Measurements from ENCODE around the gene CCNF.
A peak's percentile ranks its signal among the peaks of the same experiment; 100 is the strongest.
"Not testable (repeated sequence)": the region's sequence is repeated elsewhere in the genome, so short reads cannot be mapped to it uniquely, and the experiment has no call there.

CCNF gene

DNA sequence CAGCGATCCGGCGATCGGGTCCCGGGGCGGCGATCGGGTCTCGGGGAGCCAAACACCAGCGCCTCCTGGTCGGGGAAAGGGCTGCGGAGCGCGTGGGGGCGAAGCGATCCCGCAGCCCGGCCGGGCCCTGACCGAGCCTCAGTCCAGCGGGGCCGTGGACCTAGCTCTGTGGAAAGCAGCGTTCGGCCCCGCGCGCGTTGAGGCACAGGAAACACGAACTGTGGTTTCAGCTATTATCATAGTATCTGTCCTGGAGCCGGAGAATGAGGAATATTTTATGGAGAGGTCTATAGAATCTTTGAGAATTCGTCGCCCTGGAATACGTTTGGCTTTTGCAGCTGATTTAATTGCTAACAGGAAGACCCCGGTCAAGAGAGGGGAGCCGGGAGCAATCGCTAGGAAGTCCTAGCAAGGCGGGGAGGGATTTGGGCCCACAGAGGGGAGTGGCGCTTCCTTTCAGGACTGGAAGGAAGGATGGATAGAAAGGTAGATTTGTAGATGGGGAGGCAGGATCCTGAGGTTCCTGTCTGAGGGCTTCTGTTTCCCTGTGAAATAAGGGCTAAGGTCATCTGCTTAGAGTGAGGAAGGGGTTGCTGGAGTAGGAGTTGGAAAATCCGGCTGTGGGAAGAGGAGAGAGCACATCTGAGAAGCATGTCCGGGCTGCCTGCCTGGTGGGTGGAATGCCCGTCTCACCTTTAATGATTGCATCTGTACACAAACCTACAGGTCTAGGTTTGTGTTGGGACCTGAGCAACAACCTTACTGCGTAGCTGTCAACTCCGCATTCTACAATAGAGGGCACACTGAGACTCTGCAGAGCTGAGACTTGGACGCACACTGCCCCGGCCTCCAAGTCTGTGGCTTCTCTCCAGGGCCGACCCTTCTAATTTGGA is 770 bp downstream of the CCNF start:
- DNase-seq: peak in 1 of 2 experiments; percentile 23

DNA sequence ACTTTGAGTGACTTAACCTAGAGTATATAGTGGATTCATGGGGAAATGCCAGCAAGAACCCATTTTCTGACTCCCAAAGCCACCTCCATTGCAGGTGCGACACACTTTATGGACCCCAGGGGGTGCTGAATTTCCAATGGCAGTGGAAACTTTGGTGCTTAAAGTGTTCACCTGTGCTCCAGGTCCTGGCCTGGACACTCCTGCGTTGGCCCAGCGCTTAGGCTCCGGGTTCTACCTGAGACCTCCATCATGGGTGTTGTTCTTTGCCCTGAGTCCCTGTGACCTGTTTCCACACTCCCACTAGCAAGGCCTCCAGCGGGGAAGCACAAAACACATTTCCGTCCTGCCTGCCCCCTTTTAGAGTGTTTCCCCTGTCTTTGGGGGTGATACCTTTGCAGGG is 3.0 kb downstream of the CCNF start:
- DNase-seq: no peak

DNA sequence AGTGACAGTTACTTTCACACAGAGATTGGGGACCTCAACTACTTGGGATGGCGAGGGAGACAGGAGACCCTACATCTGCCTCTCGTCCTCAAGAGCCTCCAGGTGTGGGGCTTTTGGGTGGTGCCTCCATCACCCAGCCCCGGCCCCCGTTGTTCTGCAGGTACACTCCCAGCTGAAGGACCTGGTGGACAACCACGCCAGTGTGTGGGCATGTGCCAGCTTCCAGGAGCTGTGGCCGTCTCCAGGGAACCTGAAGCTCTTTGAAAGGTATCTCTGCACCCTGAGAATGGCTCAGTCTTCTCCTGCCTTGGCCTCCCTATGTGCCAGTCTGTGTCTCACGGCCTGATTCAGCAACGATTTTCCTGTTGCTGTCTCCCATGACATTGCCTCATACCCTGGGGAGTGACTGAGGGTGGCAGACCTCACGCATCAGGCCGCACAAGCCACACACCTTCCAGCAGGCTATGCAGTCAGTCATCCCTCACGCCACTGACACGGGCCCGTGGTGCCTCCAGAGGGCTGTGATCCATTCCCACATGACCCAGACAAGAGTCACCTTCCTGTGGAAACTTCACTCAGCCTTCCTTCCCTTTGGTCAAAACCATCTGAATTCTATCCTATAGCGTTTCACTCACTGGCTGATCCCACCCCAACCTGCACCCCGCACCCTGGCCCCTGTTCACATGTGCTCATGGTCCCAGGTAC is 3.7 kb downstream of the CCNF start:
- DNase-seq: no peak

DNA sequence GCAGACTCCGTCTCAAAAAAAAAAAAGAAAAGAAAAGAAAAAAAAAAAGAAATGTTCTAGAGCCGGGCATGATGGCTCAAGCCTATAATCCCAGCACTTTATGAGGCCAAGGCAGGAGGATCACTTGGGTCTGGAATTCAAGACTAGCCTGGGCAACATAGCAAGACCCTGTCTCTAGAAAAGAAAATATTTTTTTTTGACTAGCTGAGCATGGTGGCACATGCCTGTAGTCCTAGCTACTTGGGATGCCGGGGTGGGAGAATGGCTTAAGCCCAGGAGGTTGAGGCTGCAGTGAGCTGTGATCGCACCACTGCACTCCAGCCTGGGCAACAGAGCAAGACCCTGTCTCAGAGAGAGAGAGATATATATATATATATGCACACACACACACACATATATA is 6.0 kb downstream of the CCNF start:
- DNase-seq: not testable (repeated sequence)

DNA sequence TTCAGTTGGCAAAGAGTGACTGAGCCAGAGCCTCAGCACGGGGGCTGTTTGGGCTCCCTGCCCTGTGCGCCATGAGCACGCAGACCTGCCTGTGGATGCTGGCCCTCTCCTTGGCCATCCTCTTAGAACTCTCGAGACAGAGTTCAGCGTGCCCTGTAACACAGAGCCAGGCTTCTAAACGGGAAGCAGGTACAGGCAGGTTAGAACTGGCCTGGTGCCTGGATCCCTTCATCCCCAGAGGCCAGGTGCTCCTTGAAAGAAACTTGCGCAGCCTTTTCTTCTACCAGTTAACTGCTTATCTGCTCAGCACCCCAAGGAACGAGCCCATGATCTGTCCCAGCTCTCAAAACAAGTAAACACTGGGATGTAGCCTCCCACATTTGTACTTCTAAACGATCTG is 6.9 kb downstream of the CCNF start:
- no peak for DNase-seq

DNA sequence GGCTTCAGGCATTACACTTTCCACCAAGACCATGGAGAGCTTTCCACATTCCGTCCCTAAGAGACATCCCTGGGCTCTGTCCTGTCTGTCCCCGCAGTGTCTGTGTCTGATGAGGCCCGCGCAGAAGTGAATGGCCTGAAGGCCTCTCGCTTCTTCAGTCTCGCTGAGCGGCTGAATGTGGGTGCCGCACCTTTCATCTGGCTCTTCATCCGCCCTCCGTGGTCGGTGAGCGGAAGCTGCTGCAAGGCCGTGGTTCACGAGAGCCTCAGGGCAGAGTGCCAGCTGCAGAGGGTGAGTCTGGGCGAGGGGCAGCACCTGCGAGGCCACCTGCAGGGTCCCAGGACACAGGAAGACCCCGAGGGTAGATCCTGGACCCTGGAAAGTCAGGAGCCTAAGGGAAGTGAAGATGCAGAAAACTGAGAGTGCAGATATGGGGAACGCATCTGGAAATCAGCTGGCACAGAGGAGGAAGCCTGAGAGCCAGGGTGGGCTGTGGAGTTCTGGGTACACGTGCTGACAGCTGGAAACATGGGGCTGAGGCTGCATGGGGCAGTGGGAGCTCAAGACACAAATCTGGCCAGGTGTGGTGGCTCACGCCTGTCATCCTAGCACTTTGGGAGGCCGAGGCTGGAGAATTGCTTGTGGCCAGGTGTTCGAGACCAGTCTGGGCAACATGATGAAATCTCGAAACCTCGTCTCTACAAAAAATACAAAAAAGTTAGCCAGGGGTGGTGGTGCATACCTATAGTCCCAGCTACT is 8.0 kb downstream of the CCNF start:
- no peak for DNase-seq

DNA sequence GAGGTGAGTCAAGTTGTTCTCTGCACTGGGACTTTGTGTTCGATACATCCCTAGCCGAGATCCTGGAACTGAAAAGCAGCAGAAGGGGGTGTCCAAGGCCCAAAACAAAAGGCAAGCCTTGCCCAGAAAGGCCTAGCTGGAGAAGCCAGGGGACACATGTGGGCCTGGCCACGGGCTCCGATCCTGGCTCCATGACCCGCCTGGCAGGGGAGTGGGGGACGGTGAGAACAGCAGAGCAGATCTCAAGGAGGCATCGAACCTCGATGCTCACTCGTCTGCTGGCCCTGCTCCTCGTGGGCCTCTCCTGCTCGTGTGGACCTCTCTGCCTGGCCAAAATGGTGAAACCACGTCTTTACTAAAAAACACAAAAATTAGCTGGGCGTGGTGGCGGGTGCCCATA is 8.9 kb downstream of the CCNF start:
- no peak for DNase-seq

DNA sequence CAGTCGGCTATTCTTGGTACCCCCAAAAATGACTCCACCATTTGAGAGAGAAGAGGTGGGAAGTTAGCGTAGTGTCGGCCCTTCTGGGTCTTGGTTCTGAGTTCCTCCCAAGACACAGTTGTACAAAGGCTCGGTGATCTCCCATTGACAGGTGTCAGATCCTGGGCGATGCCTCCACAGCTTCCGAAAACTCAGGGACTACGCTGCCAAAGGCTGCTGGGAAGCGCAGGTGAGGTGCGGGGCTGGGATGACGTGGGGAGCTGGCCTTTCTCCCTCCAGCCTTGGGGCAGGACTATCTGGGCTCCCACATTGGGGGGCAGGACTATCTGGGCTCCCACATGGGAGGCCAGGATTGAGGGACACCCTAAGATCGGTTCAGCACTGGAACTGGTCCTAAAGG is 10.4 kb downstream of the CCNF start:
- no peak for DNase-seq

DNA sequence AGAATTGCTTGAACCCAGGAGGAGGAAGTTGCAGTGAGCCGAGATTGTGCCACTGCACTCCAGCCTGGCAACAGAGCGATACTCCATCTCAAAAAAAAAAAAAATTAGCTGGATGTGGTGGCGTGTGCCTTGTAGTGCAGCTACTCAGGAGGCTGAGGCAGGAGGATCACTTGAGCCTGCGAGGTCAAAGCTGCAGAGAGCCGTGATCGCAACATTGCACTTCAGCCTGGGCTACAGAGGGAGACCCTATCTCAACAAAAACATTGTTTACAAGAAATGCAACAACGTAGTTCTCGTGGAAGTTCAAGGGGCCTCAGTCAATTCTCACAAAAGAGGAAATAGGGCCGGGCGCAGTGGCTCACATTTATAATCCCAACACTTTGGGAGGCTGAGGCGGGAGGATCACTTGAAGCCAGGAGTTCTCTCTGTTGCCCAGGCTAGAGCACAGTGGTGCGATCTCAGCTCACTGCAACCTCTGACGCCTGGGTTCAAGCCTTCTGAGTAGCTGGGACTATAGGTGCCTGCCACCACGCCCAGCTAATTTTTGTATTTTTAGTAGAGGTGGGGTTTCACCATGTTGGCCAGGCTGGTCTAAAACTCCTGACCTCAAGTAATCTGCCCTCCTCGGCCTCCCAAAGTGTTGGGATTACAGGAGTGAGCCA is 12.0 kb downstream of the CCNF start:
- not testable (repeated sequence) for DNase-seq

DNA sequence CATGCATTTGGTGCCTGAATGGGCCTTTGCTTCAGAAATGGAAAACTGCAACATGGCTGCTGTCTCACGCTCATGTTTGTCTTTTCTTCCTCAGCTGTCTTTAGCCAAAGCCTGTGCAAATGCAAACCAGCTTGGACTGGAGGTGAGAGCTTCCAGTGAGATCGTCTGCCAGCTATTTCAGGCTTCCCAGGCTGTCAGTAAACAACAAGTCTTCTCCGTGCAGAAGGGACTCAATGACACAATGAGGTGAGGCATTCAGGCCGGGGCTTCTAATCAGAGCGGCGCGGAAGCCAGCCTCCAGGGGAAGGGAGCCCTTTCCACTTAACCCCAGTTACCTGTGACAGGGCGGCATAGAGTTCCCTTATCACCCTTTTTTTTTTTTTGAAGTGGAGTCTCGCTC is 14.3 kb downstream of the CCNF start:
- no peak for DNase-seq

DNA sequence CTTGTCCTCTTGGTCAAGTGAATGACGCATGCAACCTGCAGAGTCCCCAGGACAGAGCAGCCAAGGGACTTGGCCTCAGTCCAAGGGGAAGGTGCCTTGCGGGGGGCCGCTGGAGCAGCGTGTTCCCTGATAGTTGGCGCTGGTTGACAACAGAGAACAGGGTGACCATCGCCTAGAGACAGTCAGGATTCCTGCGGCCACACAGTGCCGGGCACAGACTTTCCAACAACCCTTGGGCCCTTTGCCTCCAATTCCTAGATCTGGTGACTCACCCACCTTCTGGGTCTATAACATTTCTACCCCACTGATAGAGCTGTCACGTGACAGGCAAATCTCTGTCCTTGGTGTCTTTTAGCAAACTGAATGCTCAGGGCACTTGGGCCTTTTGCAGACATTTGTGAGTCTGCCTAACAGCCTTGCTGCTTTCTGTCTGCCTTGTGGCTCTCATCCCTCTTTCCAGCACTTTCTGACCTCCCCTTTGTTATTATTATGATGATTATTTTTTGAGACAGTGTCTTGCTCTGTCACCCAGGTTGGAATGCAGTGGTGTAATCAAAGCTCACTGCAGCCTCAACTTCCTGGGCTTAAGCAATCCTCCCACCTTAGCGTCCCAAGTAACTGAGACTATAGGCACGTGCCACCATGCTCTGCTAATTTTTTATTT is 18.8 kb downstream of the CCNF start:
- no peak for DNase-seq

DNA sequence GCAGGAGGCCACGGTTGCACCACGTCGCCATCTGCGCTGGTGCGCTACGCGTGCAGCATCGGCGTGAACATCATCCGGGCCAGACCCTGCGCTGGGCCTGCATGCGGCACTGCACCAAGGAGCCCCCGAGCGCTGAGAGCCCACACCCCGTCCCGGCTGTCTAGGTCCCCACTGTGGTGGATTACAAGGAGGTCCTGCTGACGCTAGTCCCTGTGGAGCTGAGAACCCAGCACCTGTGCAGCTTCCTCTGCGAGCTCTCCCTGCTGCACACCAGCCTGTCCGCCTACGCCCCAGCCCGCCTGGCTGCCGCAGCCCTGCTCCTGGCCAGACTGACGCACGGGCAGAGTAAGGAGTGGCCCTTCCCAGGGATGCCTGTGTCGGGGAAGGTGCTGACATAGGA is 19.9 kb downstream of the CCNF start:
- DNase-seq: no peak

DNA sequence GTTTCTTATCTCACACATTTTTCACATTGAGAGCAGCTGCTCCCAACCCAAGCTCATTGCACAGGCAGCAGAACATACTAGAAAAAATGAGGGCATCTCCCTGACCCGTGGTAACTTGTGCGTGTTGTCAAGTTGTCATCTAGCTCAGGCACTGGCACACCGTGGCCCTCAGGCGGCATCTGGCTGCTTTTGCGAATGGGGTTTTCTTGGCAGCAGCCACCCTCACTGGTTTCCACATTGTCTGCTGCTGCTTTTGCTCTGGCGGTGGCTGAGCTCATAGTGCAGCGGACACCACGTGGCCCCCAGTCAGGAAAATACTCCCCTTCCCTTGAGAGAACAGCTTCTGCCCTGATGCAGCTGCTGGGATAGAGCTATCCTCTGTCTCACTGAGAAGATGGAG is 21.3 kb downstream of the CCNF start:
- DNase-seq: no peak

DNA sequence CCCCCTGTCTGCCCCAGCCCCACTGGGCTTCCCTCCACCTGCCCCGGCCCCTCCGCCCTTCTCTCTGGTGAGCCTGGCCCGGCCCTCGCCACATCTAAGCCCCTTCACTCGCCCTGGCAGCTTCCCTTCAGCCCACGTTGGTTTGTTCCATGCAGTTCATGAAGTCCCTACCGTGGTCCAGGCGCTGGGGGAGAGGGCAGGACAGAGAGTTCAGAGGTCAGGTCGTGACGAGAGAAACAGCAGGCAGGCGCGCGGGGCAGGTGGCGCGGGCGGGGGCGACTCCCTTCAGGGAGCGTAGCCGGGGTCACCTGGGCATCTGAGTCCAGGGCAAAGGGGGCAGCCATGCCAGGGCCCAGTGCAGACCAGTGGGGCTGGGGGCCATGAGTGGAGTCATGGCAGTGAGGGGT is 21.7 kb downstream of the CCNF start:
- DNase-seq: no peak

DNA sequence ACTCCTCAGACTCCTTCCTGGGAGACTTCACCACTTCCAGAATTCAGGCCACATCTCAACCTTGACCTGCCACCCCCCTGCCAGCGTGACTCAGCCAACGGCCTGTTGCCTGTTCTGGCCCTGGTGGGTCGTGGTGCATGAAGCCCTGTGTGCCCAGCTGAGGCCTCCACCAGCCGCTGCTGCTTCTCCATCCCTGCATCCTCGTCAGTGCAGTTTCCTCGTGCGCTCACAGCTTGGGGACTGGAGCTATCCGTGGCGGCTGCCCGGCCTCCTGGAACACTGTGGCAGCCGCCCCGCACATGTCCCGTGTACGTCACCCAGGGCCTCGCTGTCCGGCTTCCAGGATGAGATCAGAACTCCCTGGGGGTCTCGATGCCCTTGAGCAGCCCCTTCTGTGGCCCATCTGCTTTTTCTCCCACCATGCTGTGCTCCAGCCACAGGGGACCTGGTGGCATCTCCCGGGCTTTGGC is 22.6 kb downstream of the CCNF start:
- no peak for DNase-seq

DNA sequence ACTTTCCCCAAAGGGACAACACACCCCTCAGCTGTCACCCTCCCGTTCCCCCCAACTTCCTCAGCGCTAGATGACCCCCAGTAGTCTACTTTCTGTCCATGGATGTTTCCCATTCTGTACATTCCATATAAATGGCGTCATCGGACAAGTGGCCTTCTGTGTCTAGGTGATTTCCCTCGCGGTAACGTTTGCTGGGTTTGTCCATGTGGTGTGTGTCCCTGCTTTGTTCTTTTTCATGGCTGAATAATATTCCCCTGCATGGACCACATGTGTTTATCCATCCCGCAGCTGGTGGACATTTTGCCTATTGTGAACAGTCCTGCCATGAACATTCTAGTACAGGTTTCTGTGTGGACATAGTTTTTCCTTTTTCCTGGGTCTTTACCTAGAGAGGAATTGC is 23.4 kb downstream of the CCNF start:
- DNase-seq: no peak

DNA sequence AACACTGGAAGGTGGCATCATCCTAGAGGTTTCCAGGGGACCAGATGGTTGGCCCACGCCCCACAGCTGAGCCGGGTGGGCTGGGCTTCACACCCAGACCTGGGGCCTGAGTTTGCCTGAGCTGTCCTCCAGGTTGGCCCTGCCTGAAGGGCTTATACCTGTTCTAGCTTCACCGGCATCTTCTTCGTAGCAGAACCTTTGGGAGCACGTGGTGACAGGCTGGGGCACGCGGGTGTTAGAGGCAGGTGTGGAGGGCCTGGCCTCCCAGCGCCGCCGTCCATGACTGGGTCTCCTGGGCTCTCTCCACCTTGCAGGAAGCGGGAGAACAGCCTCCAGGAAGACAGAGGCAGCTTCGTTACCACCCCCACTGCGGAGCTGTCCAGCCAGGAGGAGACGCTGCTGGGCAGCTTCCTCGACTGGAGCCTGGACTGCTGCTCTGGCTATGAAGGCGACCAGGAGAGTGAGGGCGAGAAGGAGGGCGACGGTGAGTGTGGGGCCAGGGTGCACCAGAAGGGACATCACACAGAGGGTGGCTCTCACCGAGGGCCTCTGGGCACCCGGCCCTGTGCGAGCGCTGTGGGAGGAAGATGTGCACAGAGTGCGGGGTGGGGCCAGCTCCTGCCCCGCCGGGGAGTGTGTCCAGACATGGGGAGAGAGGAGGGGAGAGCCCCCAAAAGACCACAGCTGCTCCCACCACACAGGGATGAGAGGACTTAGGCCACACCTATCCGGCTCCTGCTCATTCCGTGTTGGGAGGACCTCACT is 26.0 kb downstream of the CCNF start:
- DNase-seq: no peak

DNA sequence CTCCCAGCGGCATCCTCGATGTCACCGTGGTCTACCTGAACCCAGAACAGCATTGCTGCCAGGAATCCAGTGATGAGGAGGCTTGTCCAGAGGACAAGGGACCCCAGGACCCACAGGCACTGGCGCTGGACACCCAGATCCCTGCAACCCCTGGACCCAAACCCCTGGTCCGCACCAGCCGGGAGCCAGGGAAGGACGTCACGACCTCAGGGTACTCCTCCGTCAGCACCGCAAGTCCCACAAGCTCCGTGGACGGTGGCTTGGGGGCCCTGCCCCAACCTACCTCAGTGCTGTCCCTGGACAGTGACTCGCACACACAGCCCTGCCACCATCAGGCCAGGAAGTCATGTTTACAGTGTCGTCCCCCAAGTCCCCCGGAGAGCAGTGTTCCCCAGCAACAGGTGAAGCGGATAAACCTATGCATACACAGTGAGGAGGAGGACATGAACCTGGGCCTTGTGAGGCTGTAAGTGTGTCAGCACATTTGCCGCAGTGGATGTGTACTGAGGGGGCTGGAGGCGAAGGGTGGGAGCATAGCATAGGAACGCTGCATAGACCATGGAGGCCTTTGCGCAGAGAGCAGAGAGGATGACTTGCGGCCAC is 27.4 kb downstream of the CCNF start:
- no peak for DNase-seq

DNA sequence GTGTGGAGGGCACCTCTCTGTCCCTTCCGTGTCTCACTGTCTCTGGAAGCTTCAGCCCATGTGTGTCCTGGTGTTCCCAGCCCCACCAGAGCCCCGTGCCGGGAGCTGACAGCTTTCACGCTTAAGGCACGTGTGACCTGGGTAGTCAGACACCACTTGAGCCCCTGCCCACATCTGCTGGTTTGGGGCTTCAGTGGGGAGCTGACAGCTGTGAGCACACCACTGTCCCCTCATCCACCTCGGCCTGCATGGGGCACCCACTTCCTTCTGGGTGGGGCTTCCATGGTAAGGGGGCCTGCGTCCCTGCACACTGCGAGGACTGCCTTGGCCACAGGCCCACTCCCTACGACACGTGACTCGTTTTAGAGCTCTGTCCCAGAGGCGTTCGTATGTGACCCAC is 28.0 kb downstream of the CCNF start:
- DNase-seq: no peak

DNA sequence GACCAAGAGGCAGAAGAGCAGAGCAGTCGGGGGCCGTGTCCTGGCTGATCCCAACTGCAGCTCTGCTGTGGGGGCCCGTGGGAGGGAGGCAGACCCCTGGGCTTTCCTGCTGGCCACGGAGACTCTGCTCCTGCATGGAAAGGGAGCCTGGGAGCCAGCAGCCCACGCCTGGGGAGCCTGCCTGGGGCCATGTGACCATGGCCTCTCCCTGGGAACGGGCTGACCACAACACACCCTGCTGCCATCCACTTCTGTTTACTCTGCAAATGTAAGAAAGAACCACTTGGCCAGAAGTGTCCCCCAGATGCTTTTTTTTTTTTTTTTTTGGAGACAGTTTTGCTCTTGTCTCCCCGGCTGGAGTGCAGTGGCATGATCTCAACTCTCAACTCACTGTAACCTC is 28.7 kb downstream of the CCNF start:
- no peak for DNase-seq

Measured in NCI-H446 (cell line).